HG03025 (cell line): Measurements from ENCODE around the gene CASP3.
"Not testable (repeated sequence)": the region's sequence is repeated elsewhere in the genome, so short reads cannot be mapped to it uniquely, and the experiment has no call there.

Source experiments
- ATAC-seq: cut with Tn5 transposase; IDR thresholded peaks from one replicate; pipeline ENCODE4 v1.9.1; 2021; ENCODE audit warnings: mild to moderate bottlenecking, moderate library complexity; ENCODE audit not compliant: unreplicated experiment, low FRiP score

The CASP3 gene

DNA sequence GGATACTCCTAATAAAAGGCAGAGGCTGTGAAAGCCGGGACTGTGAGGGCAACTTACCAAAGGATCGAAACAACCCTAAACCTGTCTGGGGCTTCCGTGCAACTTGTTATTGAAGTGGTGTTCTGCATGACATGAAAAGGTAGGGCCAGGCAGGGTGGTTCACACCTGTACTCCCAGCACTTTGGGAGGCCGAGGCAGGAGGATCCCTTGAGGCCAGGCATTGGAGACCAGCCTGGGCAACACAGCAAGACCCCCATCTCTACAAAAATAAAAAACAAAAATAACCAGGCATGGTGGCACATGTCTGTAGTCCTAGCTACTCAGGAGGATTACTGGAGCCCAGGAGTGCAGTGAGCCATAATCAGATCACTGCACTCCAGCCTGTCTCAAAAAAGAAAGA, 12.3 kb downstream of the CASP3 start:
- ATAC-seq = no peak

DNA sequence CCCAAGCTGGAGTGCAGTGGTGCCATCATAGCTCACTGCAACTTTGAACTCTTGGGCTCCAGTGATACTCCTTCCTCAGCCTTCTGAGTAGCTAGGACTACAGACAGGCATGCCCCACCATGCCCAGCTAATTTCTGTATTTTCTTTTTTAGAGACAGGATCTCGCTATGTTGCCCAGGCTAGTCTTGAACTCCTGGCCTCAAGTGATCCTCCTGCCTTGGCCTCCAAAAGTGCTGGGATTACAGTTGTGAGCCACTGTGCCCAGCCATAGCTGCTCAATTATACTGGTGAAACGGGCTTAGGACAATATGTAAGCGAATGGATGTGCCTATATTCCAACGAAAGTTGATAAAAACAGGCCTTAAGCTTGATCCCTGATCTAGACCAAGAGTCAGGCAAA, 13.1 kb downstream of the CASP3 start:
- no peak for ATAC-seq

DNA sequence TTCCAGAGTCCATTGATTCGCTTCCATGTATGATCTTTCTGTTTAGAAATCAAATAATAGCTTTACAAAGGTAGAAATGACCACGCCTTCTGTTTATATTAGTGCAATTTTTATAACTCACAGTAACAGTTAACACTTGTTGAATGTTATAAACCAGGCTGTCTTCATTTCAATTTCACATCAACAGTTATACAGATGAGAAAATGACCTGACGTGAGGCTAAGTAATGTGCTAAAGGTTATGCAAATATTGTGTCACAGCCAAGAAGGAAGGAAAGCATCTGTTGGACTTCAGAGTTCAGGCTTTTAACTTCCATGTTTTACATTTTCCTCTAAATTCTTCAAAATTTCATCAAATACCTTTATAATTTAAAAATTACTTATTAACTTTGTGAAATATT, 13.9 kb downstream of the CASP3 start:
- no peak for ATAC-seq

DNA sequence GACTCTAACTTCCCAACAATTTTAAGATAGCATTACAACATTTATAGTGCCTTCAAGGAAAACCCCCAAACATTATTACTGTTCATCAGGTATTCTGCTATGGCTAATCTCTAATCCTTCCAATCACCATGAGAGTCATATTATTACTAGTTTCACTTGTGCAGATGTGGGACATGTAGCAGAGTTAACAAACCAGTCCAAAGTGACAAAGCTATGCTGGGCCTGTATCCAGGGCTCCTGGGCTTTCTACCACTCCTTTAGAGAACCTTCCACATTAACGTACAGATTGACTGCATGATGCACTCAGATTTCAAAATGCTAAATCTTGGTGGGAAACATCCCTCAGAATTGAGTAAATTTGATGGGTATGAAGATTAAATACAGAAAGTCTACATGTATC, 16.4 kb downstream of the CASP3 start:
- no peak for ATAC-seq

DNA sequence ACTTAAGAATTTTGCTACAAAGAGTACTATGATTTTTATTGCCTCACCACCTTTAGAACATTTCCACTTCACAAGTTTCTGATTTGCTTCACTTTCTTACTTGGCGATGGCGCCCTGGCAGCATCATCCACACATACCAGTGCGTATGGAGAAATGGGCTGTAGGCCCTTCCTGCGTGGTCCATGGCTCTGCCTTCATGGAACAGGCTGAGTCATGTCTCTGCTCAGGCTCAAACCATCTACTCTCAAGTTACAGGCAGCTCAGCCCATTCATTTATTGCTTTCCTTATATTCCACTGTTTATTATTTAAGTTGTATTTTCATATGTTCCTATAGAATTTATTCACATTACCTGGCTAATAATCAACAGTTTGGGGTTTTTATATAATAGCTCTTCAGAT, 21.1 kb downstream of the CASP3 start:
- ATAC-seq = no peak

DNA sequence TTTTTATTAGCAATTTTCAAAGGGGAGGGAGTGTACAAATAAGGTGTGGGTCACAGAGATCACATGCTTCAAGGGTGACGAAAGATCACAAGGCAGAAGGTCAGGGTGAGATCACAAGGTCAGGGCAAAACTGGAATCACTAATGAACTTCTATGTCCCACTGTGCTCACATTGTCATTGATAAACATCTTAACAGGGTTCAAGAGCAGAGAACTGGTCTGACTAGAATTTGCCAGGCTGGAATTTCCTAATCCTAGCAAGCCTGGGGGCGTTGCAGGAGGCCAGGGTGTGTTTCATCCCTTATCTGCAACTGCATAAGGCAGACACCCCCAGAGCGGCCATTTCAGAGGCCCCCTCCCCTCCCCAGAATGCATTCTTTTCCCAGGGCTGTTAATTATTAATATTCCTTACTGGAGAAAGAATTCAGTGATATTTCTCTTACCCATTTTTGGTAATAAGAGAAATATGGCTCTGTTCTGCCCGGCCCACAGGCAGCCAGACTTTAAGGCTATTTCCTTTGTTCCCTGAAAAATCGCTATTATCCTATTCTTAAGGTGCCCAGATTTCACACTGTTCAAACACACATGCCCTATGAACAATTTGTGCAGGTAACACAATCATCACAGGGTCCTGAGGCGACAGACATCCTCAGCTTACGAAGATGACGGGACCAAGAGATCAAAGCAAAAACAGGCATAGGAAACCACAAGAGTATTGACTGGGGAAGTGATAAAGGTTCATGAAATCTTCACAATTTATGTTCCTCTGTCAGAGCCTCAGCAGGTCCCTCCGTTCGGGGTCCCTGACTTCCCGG, 23.3 kb downstream of the CASP3 start:
- ATAC-seq = not testable (repeated sequence)

DNA sequence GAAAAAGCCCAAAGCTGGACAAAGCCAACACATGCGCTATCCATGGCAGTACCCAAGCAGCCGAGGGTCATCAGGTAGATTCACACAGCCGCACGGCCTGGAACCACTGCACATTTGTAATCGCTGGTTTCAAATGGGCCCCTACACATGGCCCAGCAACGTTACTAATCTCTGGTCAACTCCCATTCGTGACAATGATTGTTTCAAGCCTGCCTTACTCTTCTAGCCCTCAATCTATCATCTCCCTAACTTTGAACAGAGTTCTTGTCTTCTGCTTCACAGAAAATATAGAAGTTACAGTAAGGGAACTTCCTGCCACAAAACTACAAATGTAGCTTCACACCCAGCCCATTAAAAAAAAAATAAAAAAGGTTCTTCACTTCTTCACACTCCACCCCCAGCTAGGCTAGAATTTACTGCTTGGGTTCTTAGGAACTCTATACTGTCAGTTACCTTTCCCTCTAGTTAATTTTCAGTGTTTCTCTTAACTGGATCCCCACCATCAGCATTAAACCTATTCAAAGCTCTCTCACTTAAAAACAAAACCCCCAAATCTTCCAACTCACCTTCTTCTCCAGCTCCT, 24.2 kb downstream of the CASP3 start:
- ATAC-seq = no peak

DNA sequence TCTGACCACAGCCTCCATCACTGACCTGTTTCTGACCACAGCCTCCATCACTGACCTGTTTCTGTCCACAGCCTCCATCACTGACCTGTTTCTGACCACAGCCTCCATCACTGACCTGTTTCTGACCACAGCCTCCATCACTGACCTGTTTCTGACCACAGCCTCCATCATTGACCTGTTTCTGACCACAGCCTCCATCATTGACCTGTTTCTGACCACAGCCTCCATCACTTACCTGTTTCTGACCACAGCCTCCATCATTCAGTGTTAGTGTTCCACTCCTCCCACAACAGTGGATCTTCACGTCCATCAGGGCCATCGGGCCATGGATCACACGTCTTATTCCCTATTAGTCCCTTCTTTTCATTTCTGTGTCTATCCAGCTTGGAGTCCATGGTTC, 24.7 kb downstream of the CASP3 start:
- ATAC-seq = not testable (repeated sequence)

DNA sequence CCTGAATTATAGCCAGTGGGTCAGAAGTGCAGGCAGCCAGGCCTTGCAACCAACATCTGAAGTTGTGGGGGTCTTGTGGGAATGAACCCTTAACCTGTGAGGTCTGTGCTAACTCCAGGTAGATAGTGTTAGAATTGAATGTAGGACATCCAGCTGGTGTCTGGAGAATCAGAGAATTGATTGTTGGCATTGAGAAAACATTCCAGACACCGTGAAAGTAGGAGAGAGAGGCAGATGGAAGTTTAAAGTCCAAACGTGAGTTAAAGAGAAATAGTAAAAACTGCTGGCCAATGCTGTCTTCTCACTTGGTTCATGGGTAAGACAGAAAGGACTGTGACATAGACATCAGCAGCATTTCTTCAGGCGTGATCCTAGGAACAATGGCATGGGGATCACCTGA, 27.7 kb downstream of the CASP3 start:
- ATAC-seq = no peak

DNA sequence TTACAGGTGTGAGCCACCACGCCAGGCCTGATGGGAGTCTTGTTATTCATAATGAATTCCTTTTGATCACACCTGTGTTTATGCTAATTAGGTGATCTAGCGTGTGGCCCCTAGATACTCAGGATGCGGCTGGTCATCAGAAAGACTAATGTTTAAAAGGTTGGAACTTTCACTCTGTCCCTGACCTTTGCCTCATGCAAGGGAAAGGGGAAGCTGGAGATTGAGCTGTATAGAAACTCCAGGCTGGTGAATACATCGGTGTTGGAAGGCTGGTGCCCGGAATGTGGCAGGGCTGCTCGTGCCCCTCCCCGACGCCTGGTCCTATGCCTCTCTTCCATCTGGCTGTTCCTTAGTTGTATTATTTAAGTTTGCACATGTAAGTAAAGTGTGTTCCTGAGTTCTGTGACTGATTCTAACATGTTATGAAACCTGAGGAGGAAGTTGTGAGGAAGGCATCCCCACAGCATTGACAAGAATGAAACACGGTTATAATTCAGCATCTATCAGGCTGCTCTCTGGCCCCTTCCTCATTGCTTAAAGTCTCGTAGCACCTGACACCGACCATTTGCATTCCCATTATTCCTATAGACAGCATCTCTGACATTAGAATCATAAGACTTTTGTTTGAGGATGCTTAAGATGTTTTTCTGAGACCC, 28.9 kb downstream of the CASP3 start:
- ATAC-seq = no peak

DNA sequence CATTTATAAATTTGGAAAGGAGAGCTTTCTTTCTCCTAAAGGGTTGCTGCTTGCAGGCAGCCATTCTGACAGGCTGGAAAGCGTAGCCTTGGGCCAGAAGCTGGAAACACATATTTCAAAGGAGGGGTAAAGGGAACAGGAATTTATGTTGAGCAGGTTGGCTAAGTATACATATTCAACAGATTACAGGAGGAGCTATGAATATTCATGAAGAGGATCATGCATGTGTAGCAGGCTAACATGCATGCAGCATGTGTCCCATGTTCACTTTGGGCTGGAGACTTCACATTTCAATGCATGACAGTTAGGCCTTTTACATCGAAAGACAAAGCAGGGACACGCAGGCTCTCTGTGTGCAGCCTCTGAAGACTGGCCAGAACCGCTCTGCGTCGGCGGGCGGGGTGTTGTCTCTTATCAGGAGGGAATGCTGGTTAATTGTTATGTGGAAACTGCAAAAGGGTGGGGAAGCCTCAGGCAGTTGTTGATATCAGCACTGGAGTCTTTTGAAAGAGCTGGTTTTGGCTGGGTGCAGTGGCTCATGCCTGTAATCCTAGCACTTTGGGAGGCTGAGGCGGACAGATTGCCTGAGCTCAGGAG, 31.5 kb downstream of the CASP3 start:
- no peak for ATAC-seq

DNA sequence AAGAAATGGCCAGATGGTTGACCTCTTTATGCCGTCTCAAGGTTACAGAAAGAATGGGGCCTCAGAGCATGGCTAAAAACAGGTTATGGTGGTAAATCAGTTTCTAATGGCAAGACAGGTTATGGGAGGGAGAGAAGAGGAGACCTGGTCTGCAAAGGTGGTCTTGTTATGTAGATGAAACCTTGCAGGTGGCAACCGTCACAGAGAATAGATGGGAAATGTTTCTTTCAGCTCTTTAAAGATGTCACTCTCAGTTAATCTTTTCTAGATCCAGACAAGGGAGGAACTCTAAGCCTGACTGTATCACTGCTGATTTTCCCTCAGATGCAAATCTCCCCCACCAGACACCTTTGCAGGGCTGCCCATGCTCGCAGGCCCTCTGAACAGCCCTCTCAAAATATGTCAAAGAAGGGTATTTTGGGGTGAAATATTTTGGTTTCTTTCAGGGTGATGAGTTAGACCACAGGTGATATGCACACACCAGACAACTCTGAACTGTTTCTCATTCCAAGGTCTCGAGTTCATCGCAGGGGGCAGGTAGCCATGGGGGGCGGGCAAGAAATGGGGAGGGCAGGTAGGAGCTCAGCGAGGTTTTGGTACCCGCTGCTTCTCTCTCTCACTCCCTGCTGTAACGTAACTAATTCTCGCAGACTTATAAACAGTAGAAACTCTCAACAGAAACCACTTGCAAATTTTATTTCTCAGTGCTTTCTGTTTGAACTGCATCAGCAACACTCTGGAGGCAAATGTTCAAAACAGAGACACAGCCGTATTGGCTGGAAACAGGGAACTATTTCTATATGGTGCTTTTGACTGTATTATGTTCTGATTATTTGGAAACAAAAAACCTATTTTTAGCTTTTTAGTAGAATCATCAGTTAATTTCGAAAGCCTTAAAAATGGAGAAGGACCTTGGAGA, 32.4 kb downstream of the CASP3 start:
- ATAC-seq = peak; percentile 79

DNA sequence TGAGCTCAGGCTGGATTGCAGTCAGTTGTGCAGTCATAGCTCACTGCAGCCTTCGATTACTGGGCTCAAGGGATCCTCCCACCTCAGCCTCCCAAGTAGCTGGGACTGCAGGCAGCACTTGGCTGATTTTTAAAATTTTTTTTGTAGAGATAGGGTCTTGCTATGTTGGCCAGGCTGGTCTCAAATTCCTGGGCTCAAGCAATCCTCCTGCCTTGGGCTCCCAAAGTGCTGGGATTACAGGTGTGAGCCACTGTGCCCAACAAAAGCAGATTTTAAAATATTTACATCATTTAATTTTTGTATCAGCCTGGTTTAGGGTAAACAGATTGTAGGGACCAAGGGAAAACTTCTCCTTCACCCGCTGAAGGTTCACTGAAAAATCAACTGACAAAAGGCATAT, 33.1 kb downstream of the CASP3 start:
- ATAC-seq = not testable (repeated sequence)

DNA sequence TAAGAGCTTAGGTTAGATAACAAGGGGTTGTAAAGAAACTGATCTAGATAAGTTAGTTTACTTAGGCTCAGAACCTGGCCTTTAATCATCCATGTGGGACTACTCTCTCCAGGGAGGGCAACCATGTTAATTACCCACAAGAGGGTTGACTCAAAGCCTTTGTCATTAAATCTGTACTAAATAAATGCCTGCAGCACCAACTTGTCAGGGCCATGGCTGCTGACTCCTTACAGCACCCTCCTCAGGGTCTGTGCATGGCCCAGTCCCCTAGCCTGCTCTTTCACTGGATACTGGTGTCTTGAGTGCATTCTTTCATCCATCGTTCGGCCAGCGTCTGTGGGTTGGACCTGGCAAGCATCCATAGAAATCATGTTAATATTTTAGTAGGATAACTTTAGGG, 34.7 kb downstream of the CASP3 start:
- ATAC-seq = no peak

DNA sequence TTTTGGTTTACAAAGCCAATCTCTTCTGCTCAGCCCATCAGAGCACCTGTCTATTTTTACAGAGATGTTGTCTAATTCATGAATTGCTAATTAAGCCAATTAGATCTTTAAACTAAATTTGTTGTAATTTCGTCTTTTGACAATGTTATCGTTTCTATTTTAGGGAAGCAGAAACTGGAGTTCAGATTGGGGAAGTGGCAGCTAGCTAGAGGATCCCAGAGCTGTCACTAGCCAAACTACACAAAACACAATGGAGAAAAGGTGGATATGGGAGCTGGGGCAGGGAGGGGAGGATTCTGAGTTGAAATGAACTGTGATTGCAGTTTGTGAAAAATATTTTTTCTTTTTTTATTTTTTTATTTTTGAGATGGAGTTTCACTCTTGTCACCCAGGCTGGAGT, 35.8 kb downstream of the CASP3 start:
- no peak for ATAC-seq

DNA sequence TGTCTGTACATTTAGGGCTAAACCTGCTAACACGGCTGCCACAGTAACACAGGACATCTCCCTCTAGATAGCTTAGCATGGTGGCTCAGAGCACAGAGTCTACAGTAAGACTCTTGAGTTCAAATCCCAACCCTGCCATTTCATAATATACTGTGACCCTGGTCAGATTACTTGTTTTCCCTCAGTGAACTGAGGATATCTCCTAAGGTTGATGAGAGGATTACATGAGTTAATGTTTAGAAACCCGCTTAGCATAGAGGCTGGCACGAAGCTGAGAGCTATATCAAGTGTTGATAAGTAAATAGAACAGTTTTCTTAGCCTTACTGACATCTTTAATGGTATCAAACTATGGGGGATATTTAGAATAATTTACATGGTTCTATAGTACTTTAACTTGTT, 37.2 kb downstream of the CASP3 start:
- ATAC-seq = no peak

DNA sequence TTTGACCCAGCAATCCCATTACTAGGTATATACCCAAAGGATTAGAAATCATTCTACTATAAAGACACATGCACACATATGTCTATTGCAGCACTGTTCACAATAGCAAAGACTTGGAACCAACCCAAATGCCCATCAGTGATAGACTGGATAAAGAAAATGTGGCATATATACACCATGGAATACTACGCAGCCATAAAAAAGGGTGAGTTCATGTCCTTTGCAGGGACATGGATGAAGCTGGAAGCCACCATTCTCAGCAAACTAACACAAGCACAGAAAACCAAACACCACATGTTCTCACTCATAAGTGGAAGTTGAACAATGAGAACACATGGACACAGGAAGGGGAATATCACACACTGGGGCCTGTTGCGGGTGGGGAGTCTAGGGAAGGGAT, 41.8 kb downstream of the CASP3 start:
- ATAC-seq = not testable (repeated sequence)

DNA sequence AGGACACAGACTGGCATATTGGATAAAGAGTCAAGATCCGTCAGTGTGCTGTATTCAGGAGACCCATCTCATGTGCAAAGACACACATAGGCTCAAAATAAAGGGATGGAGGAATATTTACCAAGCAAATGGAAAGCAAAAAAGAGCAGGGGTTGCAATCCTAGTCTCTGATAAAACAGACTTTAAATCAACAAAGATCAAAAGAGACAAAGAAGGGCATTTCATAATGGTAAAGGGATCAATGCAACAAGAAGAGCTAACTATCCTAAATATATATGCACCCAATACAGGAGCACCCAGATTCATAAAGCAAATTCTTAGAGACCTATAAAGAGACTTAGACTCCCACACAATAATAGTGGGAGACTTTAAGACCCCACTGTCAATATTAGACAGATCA, 46.4 kb downstream of the CASP3 start:
- ATAC-seq = not testable (repeated sequence)

DNA sequence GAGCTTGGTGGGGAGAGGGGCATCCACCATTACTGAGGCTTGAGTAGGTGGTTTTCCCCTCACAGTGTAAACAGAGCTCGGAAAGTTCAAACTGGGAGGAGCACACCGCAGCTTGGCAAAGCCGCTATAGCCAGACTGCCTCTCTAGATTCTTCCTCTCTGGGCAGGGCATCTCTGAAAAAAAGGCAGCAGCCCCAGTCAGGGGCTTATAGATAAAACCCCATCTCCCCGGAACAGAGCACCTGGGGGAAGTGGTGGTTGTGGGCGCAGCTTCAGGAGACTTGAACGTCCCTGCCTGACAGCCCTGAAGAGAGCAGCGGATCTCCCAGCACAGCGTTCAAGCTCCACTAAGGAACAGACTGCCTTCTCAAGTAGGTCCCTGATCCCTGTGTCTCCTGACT, 48.3 kb downstream of the CASP3 start:
- ATAC-seq = not testable (repeated sequence)

DNA sequence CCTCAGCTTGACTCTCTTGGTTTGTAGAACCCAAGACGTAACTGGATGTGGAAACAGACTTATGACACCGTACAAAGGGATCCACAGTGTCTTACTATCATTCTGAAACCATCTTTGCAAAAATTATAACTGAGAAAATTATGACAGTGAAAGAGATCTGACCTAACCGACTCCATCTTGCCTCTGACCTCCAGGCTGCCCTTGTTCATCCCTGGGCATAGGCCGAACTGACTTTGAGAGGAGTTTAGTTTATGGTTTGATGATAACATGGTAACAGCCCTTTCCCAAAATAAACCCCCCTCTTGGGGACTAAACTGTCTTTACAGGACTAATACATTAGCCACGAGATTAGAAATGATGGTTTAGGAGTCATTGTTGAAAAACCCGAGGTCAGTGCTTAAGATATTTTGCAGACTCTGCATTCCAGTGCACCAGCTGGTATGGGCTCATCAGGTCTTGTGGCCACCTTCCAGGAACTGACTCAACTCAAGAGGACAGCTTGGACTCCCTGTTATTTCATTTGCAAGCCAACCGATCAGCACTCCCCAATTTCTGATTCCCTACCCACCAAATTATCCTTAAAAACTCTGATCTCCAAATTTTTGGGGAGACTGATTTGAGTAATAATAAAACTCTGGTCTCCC, 49.6 kb downstream of the CASP3 start:
- no peak for ATAC-seq
